Measurements from ENCODE around the gene MAP4K2. TPM values are rescaled to one million over a fixed set of nuclear protein-coding genes. Genes with fewer than 3 reads are reported as not detected.

MAP4K2 gene
- total and polyA plus RNA-seq, 2 of the 8 experiments (the other 6 are each of a cell fraction or from before 2014, with no cell fraction given), result 20.1 to 20.7 TPM

GRCh38 chr11:64789331-64790204 is 13.4 kb downstream of the MAP4K2 start (continued):
- no peak for TF ChIP-seq ATF2 (IDR thresholded peaks at IDR 0.05; ENCODE audit: low read length)

All from H1 (cell line).